ENCODE measurements around the gene APP.

The APP gene

DNA sequence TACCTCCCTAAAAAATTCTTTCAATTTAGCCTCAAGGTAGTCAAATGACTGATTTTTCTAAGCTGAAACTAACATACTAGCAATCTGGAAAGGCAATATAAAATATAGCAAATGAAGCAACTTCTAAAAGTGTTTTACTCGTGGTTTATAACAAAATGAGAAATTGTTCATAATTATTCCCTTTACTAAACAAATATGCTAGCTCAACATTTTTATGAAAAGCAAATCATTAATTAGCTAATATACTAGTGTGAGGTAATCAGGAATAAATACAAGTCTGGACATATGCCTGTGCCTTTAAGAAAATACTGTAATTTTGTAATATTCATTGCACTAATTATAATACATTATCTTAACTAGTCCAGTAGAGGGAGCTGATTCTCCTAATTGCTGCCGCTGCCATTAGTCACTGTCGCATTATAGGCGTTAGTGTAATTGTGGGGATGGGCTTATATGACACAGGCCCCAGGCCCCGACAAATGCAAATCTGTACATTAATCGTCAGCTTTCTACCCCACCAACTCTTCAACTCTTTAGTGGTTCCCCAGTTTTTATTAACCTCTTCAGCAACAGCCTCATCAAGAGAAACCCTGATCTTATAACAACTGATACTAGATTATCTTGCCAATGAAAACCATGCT, 274.9 kb downstream of the APP start:
- DNase-seq, result peak; percentile 94

DNA sequence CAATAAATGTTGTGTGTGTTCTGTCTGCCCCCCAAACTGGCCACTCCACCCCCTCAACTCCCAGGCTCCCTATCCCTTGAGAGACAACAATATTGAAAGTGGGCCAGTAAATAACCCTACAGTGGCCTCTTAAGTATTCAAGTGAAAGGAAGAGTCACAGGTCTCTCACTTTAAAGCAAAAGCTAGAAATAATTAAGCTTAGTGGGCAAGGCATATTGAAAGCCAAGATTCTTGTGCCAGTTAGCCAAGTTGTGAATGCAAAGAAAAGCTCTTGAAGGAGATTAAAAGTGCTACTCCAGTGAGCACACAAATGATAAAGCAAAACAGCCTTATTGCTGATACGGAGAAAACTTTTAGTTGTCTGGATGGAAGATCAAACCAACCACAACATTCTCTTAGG, 277.4 kb downstream of the APP start:
- no peak for DNase-seq

- no peak for DNase-seq
These were observed 279.0 kb downstream of the APP start for GRCh38 chr21:25891596-25891995.

GRCh38 chr21:25890001-25890400, 280.6 kb downstream of the APP start:
- no peak for DNase-seq

GRCh38 chr21:25888711-25889110, 281.9 kb downstream of the APP start:
- DNase-seq, result no peak

- no peak for DNase-seq
These were observed 282.8 kb downstream of the APP start for GRCh38 chr21:25887646-25888306.

DNA sequence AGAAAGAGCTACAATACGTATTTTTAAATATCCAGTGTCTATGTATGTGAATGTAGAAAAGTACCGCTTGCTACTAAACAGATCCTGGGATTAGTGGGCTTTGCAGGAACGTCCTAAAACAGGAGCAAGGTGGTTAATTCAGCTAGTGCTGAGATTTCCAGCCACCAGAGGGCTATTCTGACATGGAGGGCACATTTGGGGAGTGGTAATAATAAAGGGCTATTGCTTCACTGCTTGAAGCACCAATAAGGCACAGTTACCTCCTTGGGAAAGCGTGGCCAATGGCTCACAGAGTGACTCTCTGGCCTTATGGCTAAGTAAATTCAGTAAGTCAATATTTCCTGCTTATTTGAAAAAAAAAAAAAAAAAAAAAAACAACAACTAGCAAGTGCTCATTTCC, 283.4 kb downstream of the APP start:
- DNase-seq, result no peak

DNA sequence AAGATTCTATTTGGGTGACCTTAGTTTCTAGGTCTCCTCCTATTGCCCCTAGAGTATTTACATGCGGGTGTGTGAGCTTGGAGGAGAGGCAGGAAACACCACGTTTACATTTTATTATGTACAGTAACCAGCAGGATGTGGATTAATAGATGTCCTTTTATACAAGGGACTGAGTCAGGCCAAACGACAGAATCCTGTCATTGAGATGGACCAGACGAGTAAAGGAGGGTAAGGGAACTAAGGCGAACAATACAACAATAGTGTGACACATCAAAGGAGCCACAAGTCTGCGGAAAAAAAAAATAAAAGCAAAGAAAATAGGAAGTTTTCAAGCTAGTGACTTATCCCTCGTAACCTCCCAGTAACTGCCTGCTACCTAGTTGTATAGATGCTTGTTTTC, 284.7 kb downstream of the APP start:
- DNase-seq, result no peak

- DNase-seq, result no peak
These were observed 285.2 kb downstream of the APP start for GRCh38 chr21:25885405-25885804.

DNA sequence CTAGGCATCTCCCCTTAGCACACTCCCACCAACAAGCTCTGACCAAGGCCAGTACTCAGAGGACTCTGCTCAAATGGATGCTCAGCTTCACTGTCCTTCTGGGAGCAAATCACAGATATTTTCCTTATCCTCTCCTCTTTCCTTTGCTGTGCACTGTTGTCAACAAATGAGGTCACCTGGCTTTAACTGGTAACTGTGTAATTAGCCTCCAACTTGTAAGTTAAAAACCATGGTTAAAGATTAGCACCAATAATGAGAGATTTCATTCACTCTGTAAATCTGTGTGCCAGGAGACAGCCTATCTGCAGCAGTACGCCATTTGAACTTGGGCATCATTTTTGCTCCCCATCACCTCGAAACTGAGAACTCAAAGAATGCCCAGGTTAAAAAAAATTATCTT, 286.3 kb downstream of the APP start:
- DNase-seq, result no peak

DNA sequence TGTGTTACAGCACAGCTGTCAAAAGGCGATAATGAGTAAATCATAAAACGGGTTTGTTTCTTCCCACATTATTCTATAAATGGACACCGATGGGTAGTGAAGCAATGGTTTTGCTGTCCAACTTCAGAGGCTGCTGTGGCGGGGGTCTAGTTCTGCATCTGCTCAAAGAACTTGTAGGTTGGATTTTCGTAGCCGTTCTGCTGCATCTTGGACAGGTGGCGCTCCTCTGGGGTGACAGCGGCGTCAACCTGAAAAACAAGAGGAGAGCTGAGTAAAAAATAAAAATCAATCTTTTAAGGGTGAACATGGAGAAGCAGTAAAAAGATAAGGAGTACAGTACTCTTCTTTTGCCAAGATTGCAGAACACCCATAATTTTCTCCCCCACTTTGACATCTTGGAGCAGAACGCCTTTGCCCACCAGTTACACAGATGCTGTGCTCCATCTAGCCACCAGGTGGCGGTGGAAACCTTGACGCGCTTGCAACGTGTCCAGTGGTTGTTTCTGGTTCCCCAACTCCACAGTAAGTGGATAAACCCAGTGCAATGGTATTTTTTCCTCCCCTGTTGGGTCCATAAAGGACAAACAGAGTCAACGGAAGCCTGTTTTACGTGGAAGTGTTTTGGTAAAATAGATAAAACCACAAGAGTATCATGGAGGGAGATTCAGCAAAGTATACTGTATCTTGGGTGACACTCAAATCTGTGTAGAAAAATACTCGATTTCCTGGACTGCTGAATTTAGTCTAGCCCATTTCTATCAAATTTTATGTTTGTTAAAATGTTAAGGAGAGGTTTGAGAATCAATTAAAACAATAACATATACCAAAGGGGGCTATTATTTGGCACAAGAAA, 288.8 kb downstream of the APP start:
- peak; percentile 49 for DNase-seq

DNA sequence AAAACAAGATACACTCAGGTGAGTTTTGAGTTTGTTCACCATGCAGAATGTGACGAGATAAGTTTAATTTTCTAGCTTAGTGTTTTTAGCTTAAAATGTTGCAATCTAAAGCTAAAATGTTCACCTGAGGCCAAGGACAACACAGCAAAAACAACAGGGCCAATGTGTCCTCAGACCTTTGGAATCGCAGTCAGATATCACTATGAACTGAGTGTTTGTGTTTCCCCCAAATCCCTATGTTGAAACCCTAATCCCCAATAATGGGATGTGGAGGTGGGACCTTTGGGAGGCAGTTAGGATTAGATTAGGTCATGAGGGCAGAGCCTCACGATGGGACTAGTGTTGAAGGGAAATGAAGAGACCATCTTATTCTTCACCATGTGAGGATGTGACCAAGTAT, 291.4 kb downstream of the APP start:
- DNase-seq, result no peak

GRCh38 chr21:25878344-25878743, 292.2 kb downstream of the APP start:
- no peak for DNase-seq

DNA sequence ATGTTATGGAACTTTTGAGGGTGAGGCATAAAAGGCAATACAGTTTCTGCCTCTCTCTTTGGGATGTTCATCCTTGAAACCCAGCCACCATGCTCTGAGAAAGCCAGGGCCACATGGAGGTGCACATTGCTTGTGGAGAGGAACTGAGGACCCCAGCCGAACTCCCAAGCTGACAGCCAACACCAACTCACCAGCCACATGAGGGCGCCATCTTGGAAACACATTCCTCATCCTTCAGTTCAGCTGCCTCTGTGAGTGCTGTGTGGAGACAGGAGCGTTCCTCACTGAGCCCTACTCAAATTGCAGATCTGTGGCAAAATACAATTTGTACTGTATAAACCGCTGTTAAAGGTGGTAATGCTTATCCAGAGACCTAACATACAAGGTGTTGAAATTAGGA, 298.3 kb downstream of the APP start:
- DNase-seq, result no peak

- DNase-seq, result no peak
These were observed 299.0 kb downstream of the APP start for GRCh38 chr21:25871566-25871965.

DNA sequence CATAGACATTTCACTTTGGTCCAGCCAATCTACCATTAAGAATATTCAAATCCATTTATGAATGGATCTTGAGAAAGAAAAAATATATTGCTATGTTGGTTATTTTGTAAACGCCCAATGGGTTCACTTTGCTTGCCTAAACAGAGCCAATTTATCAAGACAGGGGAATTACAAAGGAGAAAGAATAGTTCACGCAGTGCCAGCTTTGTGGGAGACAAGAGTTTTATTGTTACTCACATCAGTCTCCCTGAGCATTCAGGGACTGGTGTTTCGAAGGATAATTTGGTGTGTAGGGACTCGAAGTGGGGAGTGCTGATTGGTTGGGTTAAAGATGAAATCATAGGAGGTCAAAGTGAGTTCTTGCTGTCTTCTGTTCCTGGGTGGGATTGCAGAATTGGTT, 300.5 kb downstream of the APP start:
- DNase-seq, result no peak

DNA sequence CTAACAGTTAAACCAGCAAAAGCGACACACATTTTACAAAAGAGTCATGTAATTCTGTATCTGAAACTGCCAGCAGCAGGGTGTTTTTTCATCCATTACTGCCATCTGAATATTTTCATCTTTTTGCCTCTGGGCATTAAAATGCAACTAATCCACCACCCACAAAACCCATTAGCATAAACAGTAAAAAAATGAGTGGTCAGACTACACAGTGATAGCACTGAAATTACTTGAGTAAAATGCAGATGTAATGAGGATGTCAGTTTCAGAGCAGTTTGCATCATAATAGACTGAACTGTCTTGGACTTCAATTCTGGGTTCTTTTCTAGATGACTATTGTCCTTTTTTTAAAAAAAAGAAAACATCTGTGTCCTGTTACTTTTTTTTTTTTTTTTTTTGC, 303.5 kb downstream of the APP start:
- DNase-seq, result no peak

DNA sequence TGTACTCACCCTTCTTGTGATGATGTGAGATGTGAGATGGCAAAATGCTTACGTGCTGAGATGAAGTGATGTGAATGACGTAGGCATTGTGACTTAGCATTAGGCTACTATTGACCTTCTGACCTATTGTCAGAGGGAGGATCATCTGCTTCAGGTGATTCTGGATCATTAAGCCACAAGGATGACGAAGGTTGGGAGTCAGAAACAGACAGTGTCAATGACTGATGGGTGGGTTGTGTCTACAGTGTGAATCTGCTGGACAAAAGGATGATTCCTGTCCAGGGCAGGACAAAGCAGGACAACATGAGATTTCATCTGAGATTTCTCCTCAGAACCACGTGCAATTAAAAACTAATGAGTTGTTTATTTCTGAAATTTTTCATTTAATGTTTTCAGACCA, 306.8 kb downstream of the APP start:
- DNase-seq, result no peak

DNA sequence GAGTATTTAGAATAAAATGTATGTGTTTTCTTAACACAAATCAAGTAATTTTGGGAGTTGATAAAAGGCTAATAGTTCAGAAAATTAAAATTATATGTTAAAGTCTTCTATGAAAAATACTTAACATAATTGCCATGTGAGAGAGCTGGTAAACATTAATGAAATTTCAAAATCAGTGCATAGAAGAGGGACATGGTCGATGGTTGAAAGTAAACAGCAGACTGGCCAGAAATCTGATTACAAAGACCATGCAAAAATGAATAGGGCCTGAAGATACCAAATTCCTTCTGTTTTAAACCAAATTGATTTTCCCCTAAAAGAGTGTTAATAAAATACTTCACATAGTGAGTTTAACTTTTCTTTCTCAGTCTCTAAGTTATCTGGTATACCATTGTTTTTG, 307.5 kb downstream of the APP start:
- no peak for DNase-seq

- DNase-seq, result peak; percentile 58
These were observed 308.0 kb downstream of the APP start for GRCh38 chr21:25862596-25862995.

DNA sequence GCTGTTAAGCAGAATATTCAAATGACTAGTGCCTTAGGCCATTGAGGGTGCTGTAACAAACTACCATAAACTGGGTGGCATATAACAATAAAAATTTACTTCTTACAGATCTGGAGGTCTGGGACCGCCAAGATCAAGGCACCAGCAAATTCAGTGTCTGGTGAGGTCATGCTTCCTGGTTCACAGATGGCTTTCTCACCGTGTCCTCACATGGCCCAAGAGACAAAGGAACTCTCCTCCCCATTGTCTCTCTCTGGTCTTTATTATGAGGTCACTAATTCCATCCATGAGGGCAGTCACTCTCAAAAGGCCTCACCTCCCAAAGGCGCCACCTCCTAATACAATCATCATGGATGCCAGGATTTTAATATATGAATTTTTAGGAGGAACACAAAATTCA, 308.5 kb downstream of the APP start:
- no peak for DNase-seq

GRCh38 chr21:25859235-25859929, 311.2 kb downstream of the APP start:
- no peak for DNase-seq

GRCh38 chr21:25858325-25858724, 312.2 kb downstream of the APP start:
- no peak for DNase-seq
